Muscle of arm (tissue), 12 donors: Measurements from ENCODE around the gene ARHGEF11. TPM values are rescaled to one million over a fixed set of nuclear protein-coding genes. Genes with fewer than 3 reads are reported as not detected.

ENCODE experiments used
- DNase-seq: peaks from one replicate; pipeline ENCODE4 v3.0.0-alpha.2; 2013
- polyA plus RNA-seq, 12 donors: library from polyadenylated mRNA; unstranded; fragments of 120-200 nt; gene quantifications; one replicate each; pipeline ENCODE4 v1.2.1, GENCODE V29; 2013; ENCODE audit not compliant: insufficient read length in 12 of 12

The ARHGEF11 gene
- polyA plus RNA-seq, 12 donors, result 18.3 to 29.1 (median 20.6) TPM; not detected in 1

GRCh38 chr1:157004327-157004726 is 41.2 kb downstream of the ARHGEF11 start:
- peak; percentile 14 for DNase-seq

DNA sequence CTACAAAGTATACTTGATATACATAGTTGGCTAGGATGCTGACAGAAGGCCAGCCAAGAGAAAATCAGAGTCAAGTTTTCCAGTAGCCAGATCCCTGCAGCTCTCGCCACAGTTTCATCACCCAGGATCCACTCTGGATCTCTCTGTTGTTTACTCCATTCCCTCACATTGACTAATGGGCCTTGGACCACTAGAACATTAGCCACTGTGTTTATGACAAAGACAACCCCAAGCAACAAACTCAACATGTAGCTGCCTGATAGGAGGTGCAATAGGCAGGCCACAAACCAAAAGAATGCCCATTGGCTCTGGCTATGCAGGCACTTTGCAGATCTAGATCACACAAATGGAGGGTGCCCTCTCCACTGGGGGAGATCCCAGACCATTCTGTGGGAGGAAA is 44.2 kb downstream of the ARHGEF11 start:
- DNase-seq, result no peak

DNA sequence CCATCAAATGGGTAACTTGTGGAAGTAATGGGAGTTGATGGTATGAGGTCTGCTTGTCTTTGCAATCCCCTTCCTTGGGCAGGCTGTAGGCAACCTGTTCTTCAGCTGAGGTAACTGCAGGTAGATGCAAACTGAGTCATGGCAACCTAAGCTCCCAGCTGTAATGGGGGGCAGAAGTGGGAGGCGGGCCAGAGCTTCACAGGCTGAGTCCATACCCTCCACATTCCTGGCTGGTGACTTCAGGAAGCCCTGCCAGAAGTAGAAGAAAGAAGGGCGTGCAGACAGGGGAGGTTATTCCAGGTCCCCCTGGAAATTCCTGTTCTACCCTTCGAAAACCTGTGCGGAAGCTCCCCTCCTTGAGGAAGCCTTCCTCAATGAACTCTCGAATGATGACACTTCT is 44.9 kb downstream of the ARHGEF11 start:
- no peak for DNase-seq

GRCh38 chr1:156999596-157000320 is 45.8 kb downstream of the ARHGEF11 start:
- no peak for DNase-seq

- no peak for DNase-seq
These were observed 46.6 kb downstream of the ARHGEF11 start for GRCh38 chr1:156998840-156999500.

- no peak for DNase-seq
These were observed 47.2 kb downstream of the ARHGEF11 start for GRCh38 chr1:156998301-156998700.

- no peak for DNase-seq
These were observed 50.1 kb downstream of the ARHGEF11 start for GRCh38 chr1:156995412-156995811.

GRCh38 chr1:156994277-156994676 is 51.3 kb downstream of the ARHGEF11 start:
- DNase-seq, result no peak

DNA sequence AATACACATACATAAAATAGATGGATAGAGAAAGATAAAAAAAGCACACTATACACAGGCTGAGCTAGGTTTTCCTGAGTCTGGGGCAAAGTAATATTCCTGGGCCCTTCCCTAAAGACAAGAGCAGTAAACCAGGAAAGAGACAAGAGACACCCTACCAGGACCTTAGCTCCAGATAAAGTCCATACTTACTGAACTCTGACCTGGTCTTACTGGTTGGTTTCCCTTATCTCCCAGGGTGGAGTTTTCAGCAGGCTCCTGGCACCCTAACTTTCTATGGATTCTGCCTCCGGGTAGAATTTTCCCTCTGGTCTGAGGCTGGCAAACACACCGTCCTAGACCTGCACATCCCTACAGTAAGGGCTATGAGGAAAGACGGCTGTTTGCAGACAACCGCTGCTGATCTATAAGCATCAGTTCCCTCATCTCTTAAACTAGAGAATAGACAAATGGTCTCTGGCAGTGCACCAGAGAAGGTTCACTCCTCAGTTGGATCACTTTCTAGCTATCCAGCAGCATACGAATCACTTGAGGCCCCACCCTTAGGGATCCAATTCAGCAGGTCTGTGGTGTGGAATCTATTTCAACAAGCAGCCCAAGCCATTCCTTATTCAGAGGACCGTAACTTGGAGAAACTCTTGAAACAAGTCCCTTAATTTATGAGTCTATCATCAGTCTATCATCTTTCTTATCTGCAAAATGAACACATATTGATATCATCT is 52.0 kb downstream of the ARHGEF11 start:
- DNase-seq, result no peak

GRCh38 chr1:156992215-156992614 is 53.3 kb downstream of the ARHGEF11 start:
- no peak for DNase-seq

DNA sequence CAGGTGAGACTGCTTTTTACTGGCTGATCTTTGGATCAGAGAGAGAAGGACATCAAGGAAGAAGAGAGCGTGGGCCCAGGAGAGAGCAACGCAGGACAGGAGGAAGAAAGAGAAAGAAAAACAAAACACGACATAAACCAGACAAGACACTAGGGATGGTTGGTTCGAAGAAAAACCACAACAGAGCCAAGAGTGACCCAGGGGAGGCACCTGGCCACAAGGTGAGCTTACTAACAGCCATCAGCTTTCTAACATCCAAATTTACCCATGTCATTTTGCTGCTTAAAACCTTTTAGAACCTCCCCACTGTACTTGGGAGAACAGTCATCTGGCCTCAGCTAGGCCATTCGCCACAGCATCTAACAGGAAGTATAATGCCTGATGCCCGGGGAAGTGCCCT is 57.8 kb downstream of the ARHGEF11 start:
- DNase-seq, result no peak

DNA sequence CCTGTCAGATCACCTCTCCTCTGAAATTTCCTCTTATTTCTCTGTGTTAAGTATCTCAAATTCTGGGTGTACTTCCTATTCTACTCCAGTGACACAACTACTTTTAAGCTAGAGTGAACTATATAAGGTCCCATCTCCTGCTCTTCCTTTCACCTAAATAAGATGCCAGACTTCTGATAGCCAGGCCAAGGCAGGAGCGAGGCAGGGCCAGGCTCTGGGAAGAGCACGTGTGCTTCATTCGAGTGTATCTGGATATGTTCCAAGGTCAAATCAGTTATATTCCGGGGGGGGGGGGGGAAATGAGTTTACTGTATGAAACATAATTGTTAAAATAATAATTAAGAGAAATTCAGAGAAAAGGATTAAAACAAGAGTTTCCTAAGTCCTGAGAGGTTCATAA is 65.0 kb downstream of the ARHGEF11 start:
- DNase-seq, result no peak

DNA sequence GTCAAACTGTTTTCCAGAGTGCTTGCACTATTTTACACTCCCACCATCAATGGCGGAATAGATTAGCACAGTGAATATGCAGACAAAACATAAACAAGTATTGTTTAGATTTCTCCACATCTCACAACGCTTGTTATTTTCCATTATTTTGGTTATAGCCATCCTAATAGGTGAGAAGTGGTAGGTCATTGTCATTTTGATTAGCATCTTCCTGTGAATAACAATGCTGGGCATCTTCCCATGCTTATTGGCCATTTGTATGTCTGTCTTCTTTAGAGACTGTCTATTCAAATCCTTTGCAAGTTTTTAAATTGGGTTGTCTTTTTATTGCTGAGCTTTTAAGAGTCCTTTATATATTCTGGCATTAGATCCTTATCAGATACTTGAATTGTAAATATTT is 70.5 kb downstream of the ARHGEF11 start:
- DNase-seq, result no peak

DNA sequence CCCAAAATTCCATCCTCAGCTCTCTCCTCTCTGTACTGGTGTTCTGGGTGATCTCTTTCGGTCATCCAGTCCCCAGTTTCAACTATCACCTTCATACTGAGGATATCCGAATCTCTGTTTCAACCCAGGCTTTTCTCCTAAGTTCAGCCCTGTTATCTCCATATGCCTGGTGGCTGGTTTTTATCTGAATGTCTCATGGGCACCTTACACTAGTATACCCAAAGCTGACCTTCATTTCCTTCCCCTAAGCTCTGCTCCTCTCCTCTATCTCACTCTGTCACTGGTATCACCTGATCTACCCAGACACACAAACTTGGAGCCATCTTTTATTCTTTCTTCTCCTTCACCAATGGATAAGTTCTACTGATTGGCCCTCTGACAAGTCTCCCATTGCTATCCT is 72.1 kb downstream of the ARHGEF11 start:
- no peak for DNase-seq

GRCh38 chr1:156970017-156970416 is 75.5 kb downstream of the ARHGEF11 start:
- no peak for DNase-seq

DNA sequence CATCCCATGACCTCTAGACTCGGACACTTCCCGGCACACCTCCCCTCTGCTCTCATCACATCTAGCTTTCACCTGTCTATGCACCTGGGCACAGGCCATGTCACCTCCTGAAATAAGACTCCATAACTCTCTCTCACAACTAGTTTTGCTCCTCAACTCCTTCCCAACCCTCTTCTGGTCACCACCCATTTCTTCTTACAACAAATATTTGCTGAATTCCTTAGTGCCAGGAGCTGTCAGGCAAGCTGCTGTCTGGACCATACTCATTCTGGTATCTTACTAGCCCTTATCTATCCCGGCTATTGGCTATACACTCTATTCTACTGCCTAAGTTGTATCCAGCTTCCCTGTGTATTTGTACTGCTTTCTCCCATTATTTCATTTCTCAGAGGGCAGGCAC is 76.0 kb downstream of the ARHGEF11 start:
- no peak for DNase-seq

GRCh38 chr1:156964441-156964840 is 81.1 kb downstream of the ARHGEF11 start:
- no peak for DNase-seq

DNA sequence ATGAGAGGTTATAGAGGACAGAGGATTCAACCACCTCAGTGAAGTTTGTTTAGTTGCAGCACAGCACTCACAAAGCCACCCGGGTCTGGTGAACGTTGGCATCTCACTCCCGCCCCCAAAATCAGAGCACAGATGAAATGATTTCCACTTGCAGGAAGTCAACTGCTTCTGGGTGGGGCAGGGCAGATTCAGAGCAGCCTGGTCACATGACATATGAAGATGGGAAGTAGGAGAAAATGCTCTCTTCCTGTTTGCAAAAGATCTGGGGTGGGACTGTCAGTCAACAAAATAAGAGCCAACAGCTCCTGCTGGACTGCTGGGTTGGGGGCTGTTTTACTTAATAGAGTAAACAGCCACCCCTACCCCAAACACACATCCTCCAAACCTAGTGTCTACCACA is 81.9 kb downstream of the ARHGEF11 start:
- DNase-seq, result peak; percentile 12

- DNase-seq, result no peak
These were observed 83.8 kb downstream of the ARHGEF11 start for GRCh38 chr1:156961709-156962108.

GRCh38 chr1:156959925-156960324 is 85.6 kb downstream of the ARHGEF11 start:
- DNase-seq, result no peak

GRCh38 chr1:156959414-156959813 is 86.1 kb downstream of the ARHGEF11 start:
- DNase-seq, result no peak

- DNase-seq, result no peak
These were observed 87.3 kb downstream of the ARHGEF11 start for GRCh38 chr1:156958247-156958714.

GRCh38 chr1:156957634-156958033 is 87.9 kb downstream of the ARHGEF11 start:
- no peak for DNase-seq
